GM19463 (cell line): Measurements from ENCODE around the gene WFIKKN1.

Experiments
- ATAC-seq: cut with Tn5 transposase; IDR thresholded peaks from one replicate; pipeline ENCODE4 v1.9.1; 2021; ENCODE audit warnings: mild to moderate bottlenecking, moderate library complexity; ENCODE audit not compliant: unreplicated experiment

WFIKKN1 gene

DNA sequence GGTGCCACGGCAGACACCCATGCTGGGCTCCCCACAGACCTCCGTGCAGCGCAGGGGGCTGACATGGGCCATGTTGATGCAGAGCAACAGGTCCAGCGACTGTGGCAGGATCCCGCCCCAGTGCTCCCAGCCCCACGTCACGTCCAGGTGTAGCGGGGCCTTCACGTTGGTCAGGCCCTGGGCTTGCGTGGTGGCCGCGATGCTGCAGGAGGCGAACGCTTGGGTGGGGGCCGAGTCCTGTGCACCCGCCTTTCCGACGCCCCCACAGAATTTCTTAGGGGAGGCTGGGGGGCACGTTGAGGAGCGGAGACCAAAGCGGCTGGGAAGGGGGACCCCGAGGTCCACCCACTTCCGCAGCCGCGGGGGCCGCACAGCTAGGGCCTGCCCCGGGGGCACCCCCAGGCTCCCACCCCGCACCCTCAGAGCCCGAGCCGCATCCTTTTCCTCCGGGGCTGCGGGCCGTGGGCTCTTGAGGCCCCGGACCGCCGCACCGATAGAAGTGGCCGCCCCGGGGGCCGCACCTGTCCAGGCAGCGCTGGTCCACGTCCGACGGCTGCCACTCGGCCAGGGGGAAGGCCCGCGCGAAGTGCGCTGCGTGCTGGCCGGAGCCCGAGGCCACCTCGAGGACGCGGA, 4.9 kb downstream of the WFIKKN1 start:
- peak; percentile 12 for ATAC-seq

- ATAC-seq = peak; percentile 74
These were observed 5.7 kb downstream of the WFIKKN1 start, which contains the start of gene METTL26 for GRCh38 chr16:636206-637080. Gene METTL26, minus strand, starts transcription at chr16:636305. Its CDS starts 15 bp downstream, at chr16:636290.

DNA sequence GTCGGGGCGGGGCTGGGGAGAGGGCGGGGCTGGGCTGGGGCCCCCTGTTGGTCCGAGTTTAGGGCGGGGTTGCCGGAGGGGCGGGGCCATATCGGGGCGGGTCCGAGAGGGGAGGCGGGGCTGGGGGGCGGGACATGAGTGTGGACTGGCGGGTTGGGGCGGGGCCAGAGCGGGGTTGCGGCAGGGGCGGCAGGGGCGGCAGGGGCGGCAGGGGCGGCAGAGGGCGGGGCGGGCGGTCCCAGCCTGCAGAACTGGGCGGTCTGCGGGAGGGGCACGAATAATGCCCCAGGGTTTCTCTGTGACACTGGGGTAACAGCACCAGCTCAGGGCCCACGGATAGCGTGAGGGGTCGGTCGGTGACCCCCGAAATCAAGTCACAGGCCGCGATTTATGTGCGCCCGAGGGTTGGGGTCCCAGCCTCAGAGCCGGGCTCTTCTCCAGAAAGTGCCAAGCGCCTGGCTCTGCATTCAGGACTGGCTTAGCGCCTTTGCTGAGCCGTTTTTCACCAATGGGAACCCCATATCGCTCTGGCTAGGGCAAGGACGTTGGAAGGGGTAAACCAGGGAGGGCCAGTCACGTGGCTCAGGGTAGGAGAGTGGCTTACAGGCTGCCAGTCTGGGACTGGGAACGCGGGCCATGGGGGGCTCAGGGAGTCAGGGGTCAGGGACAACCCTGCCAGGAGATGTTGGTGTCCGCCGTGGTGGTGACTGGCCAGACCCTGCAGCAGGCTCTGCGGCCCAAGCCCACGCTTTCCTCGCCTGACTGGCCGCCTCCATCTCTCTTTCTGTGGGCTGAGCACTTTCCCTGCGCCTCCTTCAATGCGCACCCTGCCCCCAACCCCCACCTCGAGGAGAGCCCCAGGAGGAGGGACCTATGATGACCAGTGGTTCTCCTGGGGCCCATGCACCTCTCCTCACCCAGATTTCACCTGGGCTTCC, 6.6 kb downstream of the WFIKKN1 start:
- no peak for ATAC-seq

DNA sequence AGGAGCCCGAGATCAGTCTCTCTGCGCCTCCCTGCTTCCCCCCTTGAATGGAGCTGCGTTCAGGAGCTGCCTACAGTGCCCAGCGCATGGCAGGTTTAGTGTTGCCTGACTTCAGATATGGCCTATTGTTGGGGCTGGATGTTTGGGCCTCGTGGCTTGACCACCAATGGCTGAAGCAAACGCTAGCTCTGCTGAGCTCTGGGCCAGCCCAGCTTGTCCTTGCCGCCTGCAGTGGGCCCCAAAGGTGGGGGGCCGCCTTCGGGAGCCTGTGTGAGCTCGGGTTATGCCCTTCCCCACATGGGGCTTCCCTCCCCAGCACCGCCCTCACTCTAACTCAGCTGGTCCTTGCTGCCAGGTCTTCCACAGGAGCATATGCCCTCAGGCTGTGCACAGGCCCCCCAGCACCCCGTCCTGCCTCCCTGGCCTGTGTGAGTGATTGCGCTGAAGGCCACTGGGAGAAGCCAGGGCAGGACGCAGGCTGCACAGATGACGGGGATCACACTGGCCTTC, 7.3 kb downstream of the WFIKKN1 start:
- no peak for ATAC-seq

DNA sequence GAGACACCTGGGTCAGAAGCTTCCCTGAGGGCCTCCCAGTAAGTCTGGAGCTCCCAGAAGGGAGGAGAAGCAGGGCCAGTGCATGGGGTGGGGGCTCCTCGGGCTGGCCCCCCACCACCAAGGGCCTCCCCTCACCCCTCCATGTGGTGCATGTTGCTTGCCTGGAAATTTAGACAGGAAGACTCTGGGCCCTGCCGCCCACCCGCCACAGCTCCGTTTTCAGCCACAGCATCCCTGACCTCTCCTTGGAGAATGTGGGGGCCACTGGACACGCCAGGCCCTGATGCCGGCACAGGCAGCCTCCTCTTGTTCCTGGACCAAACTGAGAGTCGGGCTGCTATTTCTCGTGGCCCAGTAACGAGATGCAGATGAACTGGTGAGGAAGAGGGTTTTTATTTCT, 8.1 kb downstream of the WFIKKN1 start:
- ATAC-seq = no peak

- ATAC-seq = no peak
These were observed 9.8 kb downstream of the WFIKKN1 start for GRCh38 chr16:640614-641013.

- peak; percentile 52 for ATAC-seq
These were observed 10.8 kb downstream of the WFIKKN1 start, which contains the start of gene MCRIP2 for GRCh38 chr16:641326-642188. Gene MCRIP2, plus strand, starts transcription at chr16:641828. Its CDS starts 164 bp downstream, at chr16:641992.

DNA sequence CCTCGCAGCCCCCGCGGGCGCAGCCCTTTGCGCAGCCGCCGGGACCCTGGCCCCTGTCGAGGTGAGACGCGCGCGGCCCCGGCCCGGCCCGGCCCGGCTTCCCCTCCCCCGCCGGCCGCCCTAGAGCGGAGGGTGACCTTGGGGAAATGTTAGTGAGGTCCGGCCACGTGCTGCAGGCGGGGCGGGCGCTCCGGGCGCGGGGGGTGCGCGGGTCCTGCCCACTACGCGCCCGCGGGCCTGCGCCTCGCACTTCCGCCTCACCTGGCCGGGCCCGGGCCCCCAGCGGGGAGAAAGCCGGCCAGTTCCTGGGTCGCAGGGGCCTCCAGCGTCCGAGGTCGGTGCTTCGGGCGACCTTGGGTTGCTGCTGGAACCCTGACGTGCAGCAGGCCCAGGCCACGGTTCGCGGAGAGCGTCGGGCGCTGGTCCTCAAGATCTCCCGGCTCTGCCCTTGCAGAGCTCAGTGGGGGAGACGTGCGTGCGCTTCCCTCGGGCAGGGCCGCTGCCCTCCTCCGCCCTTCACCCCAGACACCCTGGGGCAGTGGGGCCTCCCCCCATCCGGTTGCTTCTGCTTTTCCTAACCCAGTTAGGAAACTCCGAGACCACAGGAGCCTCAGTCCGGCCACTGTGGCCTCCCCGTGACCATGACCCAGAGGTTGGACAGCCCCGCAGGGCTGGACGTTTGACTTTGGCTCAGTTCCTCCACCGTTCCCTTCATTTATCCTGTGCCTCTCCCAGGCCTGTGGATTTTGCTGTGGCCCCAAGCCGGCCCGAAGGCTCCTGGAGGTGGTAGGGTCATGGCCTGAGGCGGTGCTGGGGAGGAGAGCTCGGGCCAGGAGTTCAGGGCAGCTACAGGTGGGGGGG, 11.6 kb downstream of the WFIKKN1 start:
- ATAC-seq = peak; percentile 53

GRCh38 chr16:643050-643368, 12.2 kb downstream of the WFIKKN1 start:
- no peak for ATAC-seq

DNA sequence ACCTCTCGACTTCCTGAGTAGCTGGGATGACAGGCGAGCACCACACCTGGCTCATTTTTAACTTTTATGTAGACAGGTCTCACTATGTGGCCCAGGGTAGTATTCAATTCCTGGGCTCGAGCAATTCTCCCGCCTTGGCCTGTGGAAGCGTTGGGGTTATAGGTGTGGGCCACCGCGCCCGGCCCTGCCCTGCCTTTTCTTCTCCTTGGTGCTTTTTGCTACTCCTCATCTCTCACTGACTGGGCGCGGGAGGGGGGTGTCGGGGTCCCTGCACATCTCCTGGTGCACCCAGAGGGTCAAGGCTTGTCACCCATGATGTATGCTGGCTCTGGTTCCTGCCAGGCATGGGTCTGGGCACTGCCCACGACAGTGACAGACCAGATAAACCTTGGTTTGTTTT, 13.8 kb downstream of the WFIKKN1 start:
- no peak for ATAC-seq

- no peak for ATAC-seq
These were observed 15.3 kb downstream of the WFIKKN1 start for GRCh38 chr16:645852-646678.

GRCh38 chr16:646679-647172, 15.9 kb downstream of the WFIKKN1 start:
- ATAC-seq = no peak

GRCh38 chr16:647173-647902, 16.6 kb downstream of the WFIKKN1 start:
- no peak for ATAC-seq

GRCh38 chr16:648071-648780, 17.4 kb downstream of the WFIKKN1 start:
- ATAC-seq = no peak

GRCh38 chr16:648781-649589, 18.2 kb downstream of the WFIKKN1 start, which contains the start of gene WDR90:
Gene WDR90, plus strand, starts transcription at chr16:649365. Its CDS starts 52 bp downstream, at chr16:649417.
- ATAC-seq = peak; percentile 86

DNA sequence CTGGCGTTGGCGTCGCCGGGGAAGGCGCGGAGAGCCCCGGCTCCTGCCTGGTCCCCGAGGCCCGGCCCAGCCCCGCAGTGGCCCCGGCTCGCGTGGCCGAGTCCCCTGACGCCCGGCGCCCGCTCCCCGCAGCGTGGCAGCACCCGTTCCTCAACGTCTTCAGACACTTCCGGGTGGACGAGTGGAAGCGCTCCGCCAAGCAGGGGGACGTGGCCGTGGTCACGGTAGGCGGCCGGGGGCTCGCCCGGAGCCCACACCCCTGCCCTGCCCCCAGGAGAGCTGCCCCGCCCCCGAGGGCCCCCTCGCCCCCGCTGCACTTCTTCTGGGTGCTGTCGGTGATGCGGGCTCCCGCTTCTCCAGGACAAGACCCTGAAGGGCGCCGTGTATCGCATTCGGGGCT, 18.8 kb downstream of the WFIKKN1 start:
- ATAC-seq = peak; percentile 8
